ENCODE measurements around the gene MVK.

DNA sequence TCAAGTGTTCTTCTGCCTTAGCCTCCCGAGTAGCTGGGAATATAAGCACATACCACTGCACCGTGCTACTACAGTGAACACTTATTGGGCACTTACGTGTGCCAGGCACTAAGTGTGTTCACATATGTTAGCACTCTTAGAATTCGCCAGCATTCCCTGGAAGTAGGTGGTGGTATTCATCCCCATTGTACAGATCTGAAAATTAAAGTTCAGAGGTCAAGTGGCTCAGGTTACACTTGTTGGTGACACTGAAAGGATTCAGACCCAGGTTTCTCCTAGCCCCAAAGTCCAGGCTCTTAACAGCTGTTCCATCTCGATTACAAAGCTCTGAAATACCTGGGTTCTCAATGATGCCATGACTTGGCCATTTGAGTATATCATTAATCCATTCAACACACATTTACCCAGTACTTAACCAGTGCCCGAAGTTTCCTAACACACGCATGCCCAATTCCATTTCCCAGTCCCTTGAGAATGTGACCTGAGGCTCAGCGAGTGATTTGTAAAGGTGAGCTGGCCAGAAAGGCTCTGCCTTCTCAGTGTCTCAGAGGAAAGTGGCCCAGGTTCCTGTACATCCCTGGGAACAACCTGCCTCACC lies 4.8 kb downstream of the MVK start:
- TF ChIP-seq, protein P1, sequence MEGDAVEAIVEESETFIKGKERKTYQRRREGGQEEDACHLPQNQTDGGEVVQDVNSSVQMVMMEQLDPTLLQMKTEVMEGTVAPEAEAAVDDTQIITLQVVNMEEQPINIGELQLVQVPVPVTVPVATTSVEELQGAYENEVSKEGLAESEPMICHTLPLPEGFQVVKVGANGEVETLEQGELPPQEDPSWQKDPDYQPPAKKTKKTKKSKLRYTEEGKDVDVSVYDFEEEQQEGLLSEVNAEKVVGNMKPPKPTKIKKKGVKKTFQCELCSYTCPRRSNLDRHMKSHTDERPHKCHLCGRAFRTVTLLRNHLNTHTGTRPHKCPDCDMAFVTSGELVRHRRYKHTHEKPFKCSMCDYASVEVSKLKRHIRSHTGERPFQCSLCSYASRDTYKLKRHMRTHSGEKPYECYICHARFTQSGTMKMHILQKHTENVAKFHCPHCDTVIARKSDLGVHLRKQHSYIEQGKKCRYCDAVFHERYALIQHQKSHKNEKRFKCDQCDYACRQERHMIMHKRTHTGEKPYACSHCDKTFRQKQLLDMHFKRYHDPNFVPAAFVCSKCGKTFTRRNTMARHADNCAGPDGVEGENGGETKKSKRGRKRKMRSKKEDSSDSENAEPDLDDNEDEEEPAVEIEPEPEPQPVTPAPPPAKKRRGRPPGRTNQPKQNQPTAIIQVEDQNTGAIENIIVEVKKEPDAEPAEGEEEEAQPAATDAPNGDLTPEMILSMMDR (IDR thresholded peaks at IDR 0.05) = no peak
- no peak for TF ChIP-seq POLR2A (IDR thresholded peaks at IDR 0.05)

All from breast epithelium (tissue), 3 donors.